ENCODE data around the gene NMNAT3.

Gene NMNAT3

GRCh38 chr3:139677388-139678155, at the start of gene NMNAT3:
Gene NMNAT3, minus strand, starts transcription at chr3:139677972. Its CDS starts 50,248 bp downstream, at chr3:139627724.
- peak; percentile 87 for DNase-seq

GRCh38 chr3:139721370-139721769, 43.6 kb upstream of the NMNAT3 start:
- DNase-seq: no peak

GRCh38 chr3:139718415-139718814, 40.6 kb upstream of the NMNAT3 start:
- peak; percentile 25 for DNase-seq

GRCh38 chr3:139716908-139717485, 39.2 kb upstream of the NMNAT3 start:
- no peak for DNase-seq

GRCh38 chr3:139715743-139716360, 38.1 kb upstream of the NMNAT3 start:
- DNase-seq: no peak

GRCh38 chr3:139715166-139715565, 37.4 kb upstream of the NMNAT3 start:
- no peak for DNase-seq

GRCh38 chr3:139710212-139710611, 32.4 kb upstream of the NMNAT3 start:
- DNase-seq: no peak

GRCh38 chr3:139705631-139706030, 27.9 kb upstream of the NMNAT3 start:
- DNase-seq: no peak

GRCh38 chr3:139696314-139696604, 18.5 kb upstream of the NMNAT3 start:
- no peak for DNase-seq

- DNase-seq: no peak
These were observed 17.9 kb upstream of the NMNAT3 start for GRCh38 chr3:139695426-139696313.

GRCh38 chr3:139695007-139695406, 17.2 kb upstream of the NMNAT3 start:
- no peak for DNase-seq

- DNase-seq: no peak
These were observed 16.8 kb upstream of the NMNAT3 start for GRCh38 chr3:139694542-139694941.

- no peak for DNase-seq
These were observed 13.8 kb upstream of the NMNAT3 start for GRCh38 chr3:139691619-139692018.

- DNase-seq: peak; percentile 62
These were observed 12.0 kb upstream of the NMNAT3 start for GRCh38 chr3:139689708-139690228.

- peak; percentile 56 for DNase-seq
These were observed 11.3 kb upstream of the NMNAT3 start for GRCh38 chr3:139689122-139689521.

GRCh38 chr3:139687431-139687830, 9.7 kb upstream of the NMNAT3 start:
- DNase-seq: no peak

- no peak for DNase-seq
These were observed 8.9 kb upstream of the NMNAT3 start for GRCh38 chr3:139686624-139687023.

- no peak for DNase-seq
These were observed 8.4 kb upstream of the NMNAT3 start for GRCh38 chr3:139686206-139686605.

- no peak for DNase-seq
These were observed 1.5 kb upstream of the NMNAT3 start for GRCh38 chr3:139679220-139679775.

GRCh38 chr3:139676632-139677387, 962 bp downstream of the NMNAT3 start:
- no peak for DNase-seq

- DNase-seq: no peak
These were observed 1.7 kb downstream of the NMNAT3 start for GRCh38 chr3:139676108-139676507.

- no peak for DNase-seq
These were observed 2.4 kb downstream of the NMNAT3 start for GRCh38 chr3:139675327-139675726.

Data from NCI-H1092 treated with DMSO at 0.1 percent for 48 hours (cell line).